Mesenchymal stem cell (in vitro differentiated cells and primary cell): ENCODE data around the gene TACR1.

ENCODE experiments used
- DNase-seq: peaks from one replicate; pipeline ENCODE4 v3.0.0-alpha.2; 2013
- H2AFZ ChIP-seq: one replicate; pipeline ENCODE4 v1.6.1; 2013; ENCODE audit warnings: low read depth, mild to moderate bottlenecking, control low read depth, inconsistent platforms, low read length, moderate library complexity
- H2AK5ac ChIP-seq: 2 replicates; pipeline ENCODE4 v1.6.1; 2013; ENCODE audit warnings: low read length, moderate library complexity, mild to moderate bottlenecking, inconsistent platforms; ENCODE audit not compliant: severe bottlenecking
- H2BK120ac ChIP-seq: one replicate; pipeline ENCODE4 v1.6.1; 2013; ENCODE audit warnings: low read depth, mild to moderate bottlenecking, inconsistent platforms, low read length, moderate library complexity
- H2BK12ac ChIP-seq, 2 experiments: one replicate each; pipeline ENCODE4 v1.6.1; 2013; ENCODE audit warnings: inconsistent platforms in 2 of 2, low read length in 2 of 2, mild to moderate bottlenecking in 2 of 2, moderate library complexity in 2 of 2, control low read depth in 1 of 2
- H2BK15ac ChIP-seq: one replicate; pipeline ENCODE4 v1.6.1; 2013; ENCODE audit warnings: mild to moderate bottlenecking, low read depth, inconsistent platforms; ENCODE audit not compliant: poor library complexity, severe bottlenecking
- H2BK5ac ChIP-seq: 2 replicates; pipeline ENCODE4 v1.6.1; 2013; ENCODE audit warnings: low read depth, mild to moderate bottlenecking, low read length, control low read depth, inconsistent platforms; ENCODE audit not compliant: poor library complexity, severe bottlenecking
- H3K14ac ChIP-seq, 2 experiments: one replicate each; pipeline ENCODE4 v1.6.1; 2013; ENCODE audit warnings: inconsistent platforms in 2 of 2, low read length in 2 of 2, control low read depth in 1 of 2, mild to moderate bottlenecking in 1 of 2, moderate library complexity in 1 of 2
- H3K18ac ChIP-seq, 2 experiments: one replicate each; pipeline ENCODE4 v1.6.1; 2013; ENCODE audit warnings: inconsistent platforms in 2 of 2, low read length in 2 of 2, control low read depth in 1 of 2, low read depth in 1 of 2, mild to moderate bottlenecking in 1 of 2
- H3K23ac ChIP-seq, 2 experiments: one replicate each; pipeline ENCODE4 v1.6.1; 2013; ENCODE audit warnings: inconsistent platforms in 2 of 2, low read length in 2 of 2, mild to moderate bottlenecking in 2 of 2, moderate library complexity in 2 of 2, control low read depth in 1 of 2
- H3K27ac ChIP-seq: 2 replicates; pipeline ENCODE4 v1.5.1; 2013; ENCODE audit warnings: mild to moderate bottlenecking, moderate library complexity, low read length, control low read depth, inconsistent platforms; ENCODE audit not compliant: poor library complexity, severe bottlenecking
- H3K27me3 ChIP-seq, 2 experiments: 2 replicates each; pipeline versions ENCODE4 v1.6.1 to v1.7.0; 2013; ENCODE audit warnings: low read length in 2 of 2, mild to moderate bottlenecking in 2 of 2, moderate library complexity in 2 of 2, control low read depth in 1 of 2, inconsistent platforms in 1 of 2; ENCODE audit not compliant: control insufficient read depth in 1 of 2, insufficient read depth in 1 of 2
- H3K36me3 ChIP-seq, 2 experiments: 2 replicates each; pipeline versions ENCODE4 v1.6.1 to v1.7.0; 2013; ENCODE audit warnings: low read length in 2 of 2, control low read depth in 1 of 2, inconsistent platforms in 1 of 2, low read depth in 1 of 2, mild to moderate bottlenecking in 1 of 2; ENCODE audit not compliant: insufficient read depth in 2 of 2, control insufficient read depth in 1 of 2
- H3K4ac ChIP-seq, 2 experiments: one replicate each; pipeline ENCODE4 v1.6.1; 2013; ENCODE audit warnings: inconsistent platforms in 2 of 2, low read length in 2 of 2, mild to moderate bottlenecking in 2 of 2, moderate library complexity in 2 of 2, control low read depth in 1 of 2, low read depth in 1 of 2
- H3K4me1 ChIP-seq: 2 replicates; pipeline ENCODE4 v1.6.1; 2013; ENCODE audit warnings: low read depth, low read length, control low read depth; ENCODE audit not compliant: control insufficient read depth, insufficient read depth
- H3K4me2 ChIP-seq: 2 replicates; pipeline ENCODE4 v1.6.1; 2013; ENCODE audit warnings: low read length, mild to moderate bottlenecking, inconsistent platforms; ENCODE audit not compliant: poor library complexity, severe bottlenecking
- H3K4me3 ChIP-seq, 2 experiments: 2 replicates each; pipeline versions ENCODE4 v1.5.1 to v1.7.0; 2013; ENCODE audit warnings: low read length in 2 of 2, mild to moderate bottlenecking in 2 of 2, control low read depth in 1 of 2, low read depth in 1 of 2; ENCODE audit not compliant: insufficient read depth in 1 of 2
- H3K79me1 ChIP-seq: replicated peaks from 2 replicates; pipeline ENCODE4 v1.6.1; 2013; ENCODE audit warnings: mild to moderate bottlenecking, control low read depth, low read length, inconsistent platforms; ENCODE audit not compliant: poor library complexity, severe bottlenecking
- H3K9ac ChIP-seq: 2 replicates; pipeline ENCODE4 v1.7.0; 2013; ENCODE audit warnings: mild to moderate bottlenecking, low read length, moderate library complexity
- H3K9me3 ChIP-seq: 2 replicates; pipeline ENCODE4 v1.7.0; 2013; ENCODE audit warnings: mild to moderate bottlenecking, low read length; ENCODE audit not compliant: control insufficient read depth
- H4K8ac ChIP-seq: one replicate; pipeline ENCODE4 v1.6.1; 2013; ENCODE audit warnings: inconsistent platforms, mild to moderate bottlenecking, low read length, moderate library complexity
- H4K91ac ChIP-seq: one replicate; pipeline ENCODE4 v1.6.1; 2013; ENCODE audit warnings: mild to moderate bottlenecking, low read length, inconsistent platforms
- WGBS: methylation state at CpG from one replicate; pipeline ENCODE4 v1.1.7; 2013; ENCODE audit warnings: mixed read lengths; 5-methylcytosine and 5-hydroxymethylcytosine counted together

TACR1 gene

GRCh38 chr2:75162897-75163296 lies 36.4 kb downstream of the TACR1 start:
- WGBS, result 86% methylated on average over 1 of the region's 2 CpGs
- DNase-seq, result no peak
- H3K23ac ChIP-seq, result no peak overlapping the region

GRCh38 chr2:75162259-75162658 lies 37.1 kb downstream of the TACR1 start:
- no peak overlapping the region for H4K8ac ChIP-seq
- no peak overlapping the region for H2BK12ac ChIP-seq
- H3K23ac ChIP-seq, result no peak overlapping the region
- no peaks in the 10 kb centered on the region for H3K36me3 ChIP-seq
- no peak overlapping the region for H3K4ac ChIP-seq
- no peaks in the 10 kb centered on the region for H3K9me3 ChIP-seq
- no peaks in the 10 kb centered on the region for H3K4me1 ChIP-seq
- no peak overlapping the region for H4K91ac ChIP-seq
- no peak overlapping the region for H3K4me2 ChIP-seq
- no peak overlapping the region for H2BK15ac ChIP-seq
- H2BK120ac ChIP-seq, result no peak overlapping the region
- no peak overlapping the region for H3K9ac ChIP-seq
- H3K4me3 ChIP-seq, result no peak overlapping the region
- H3K14ac ChIP-seq, result no peak overlapping the region
- no peak overlapping the region for H3K18ac ChIP-seq
- no peak overlapping the region for H2AFZ ChIP-seq
- no peak overlapping the region for H3K27ac ChIP-seq
- no peaks in the 10 kb centered on the region for H3K27me3 ChIP-seq
- no peak for DNase-seq
- H2BK5ac ChIP-seq, result no peak overlapping the region
- H2AK5ac ChIP-seq, result no peak overlapping the region
- no peaks in the 10 kb centered on the region for H3K79me1 ChIP-seq

More at GRCh38 chr2:75162897-75163296, 36.4 kb downstream of the TACR1 start:
- H3K36me3 ChIP-seq, result no peaks in the 10 kb centered on the region
- no peaks in the 10 kb centered on the region for H3K79me1 ChIP-seq
- no peak overlapping the region for H3K4me2 ChIP-seq
- H2BK12ac ChIP-seq, result no peak overlapping the region
- H4K91ac ChIP-seq, result no peak overlapping the region
- H2AFZ ChIP-seq, result no peak overlapping the region
- H3K4ac ChIP-seq, result no peak overlapping the region
- no peaks in the 10 kb centered on the region for H3K9me3 ChIP-seq
- H2BK15ac ChIP-seq, result no peak overlapping the region
- H3K9ac ChIP-seq, result no peak overlapping the region
- H3K4me1 ChIP-seq, result no peaks in the 10 kb centered on the region
- H3K4me3 ChIP-seq, result no peak overlapping the region
- no peaks in the 10 kb centered on the region for H3K27me3 ChIP-seq
- no peak overlapping the region for H3K27ac ChIP-seq
- no peak overlapping the region for H2BK5ac ChIP-seq
- no peak overlapping the region for H4K8ac ChIP-seq
- no peak overlapping the region for H3K18ac ChIP-seq
- H3K14ac ChIP-seq, result no peak overlapping the region
- no peak overlapping the region for H2BK120ac ChIP-seq
- H2AK5ac ChIP-seq, result no peak overlapping the region

- DNase-seq, result no peak
- no peak overlapping the region for H2AFZ ChIP-seq
These were observed 41.9 kb downstream of the TACR1 start for GRCh38 chr2:75157435-75157834.

GRCh38 chr2:75155115-75155514 lies 44.2 kb downstream of the TACR1 start:
- Histone ChIP-seq H3K9me3 (no peaks in the 10 kb centered on the region), H3K23ac (no peak overlapping the region), H3K4me2 (no peak overlapping the region), H2BK12ac (no peak overlapping the region), H4K91ac (no peak overlapping the region), H3K27ac (no peak overlapping the region), H4K8ac (no peak overlapping the region), H3K4me1 (no peaks in the 10 kb centered on the region), H2BK120ac (no peak overlapping the region), H3K9ac (no peak overlapping the region), H2AK5ac (no peak overlapping the region), H3K14ac (no peak overlapping the region), H2AFZ (no peak overlapping the region), H3K4me3 (no peak overlapping the region), H3K79me1 (no peaks in the 10 kb centered on the region), H3K27me3 (no peaks in the 10 kb centered on the region), H3K36me3 (no peaks in the 10 kb centered on the region), H2BK5ac (no peak overlapping the region), H2BK15ac (no peak overlapping the region), H3K4ac (no peak overlapping the region), H3K18ac (no peak overlapping the region)
- WGBS, result 70% methylated on average over 3 of the region's 3 CpGs
- DNase-seq, result no peak

More at GRCh38 chr2:75157435-75157834, 41.9 kb downstream of the TACR1 start:
- Histone ChIP-seq H3K23ac (no peak overlapping the region), H3K27me3 (no peaks in the 10 kb centered on the region), H2BK12ac (no peak overlapping the region), H3K4me2 (no peak overlapping the region), H3K9me3 (no peaks in the 10 kb centered on the region), H3K14ac (no peak overlapping the region), H3K18ac (no peak overlapping the region), H3K36me3 (no peaks in the 10 kb centered on the region), H2BK15ac (no peak overlapping the region), H2BK5ac (no peak overlapping the region), H4K8ac (no peak overlapping the region), H4K91ac (no peak overlapping the region), H3K27ac (no peak overlapping the region), H3K79me1 (no peaks in the 10 kb centered on the region), H3K9ac (no peak overlapping the region), H3K4me3 (no peak overlapping the region), H3K4me1 (no peaks in the 10 kb centered on the region), H2AK5ac (no peak overlapping the region), H3K4ac (no peak overlapping the region), H2BK120ac (no peak overlapping the region)
